ENCODE results near the gene ALPK1. TPM values are rescaled to one million over a fixed set of nuclear protein-coding genes. Genes with fewer than 3 reads are reported as not detected.

Gene ALPK1
- total RNA-seq, 2 donors from 2014 or later, result 23.0 to 26.3 TPM

Other genes with a start within 250 kb of the ALPK1 start
- gene FAM241A, start 151.9 kb upstream of the ALPK1 start, total RNA-seq, result 1 to 10 TPM; 1.6 to 1.8 TPM
- 10 to 100 TPM; 35.2 to 43.8 TPM for gene AP1AR, start 65.6 kb upstream of the ALPK1 start, total RNA-seq
- 1 to 10 TPM; 4.0 to 7.0 TPM for gene TIFA, start 11.5 kb upstream of the ALPK1 start, total RNA-seq
- not detected for gene NEUROG2, start 218.8 kb downstream of the ALPK1 start, total RNA-seq